ENCODE measurements around the gene RPL37A.

The RPL37A gene

GRCh38 chr2:216502381-216503158 lies 3.9 kb downstream of the RPL37A start:
- no peak for TF ChIP-seq CTCF (IDR thresholded peaks at IDR 0.05; ENCODE audit: low read depth, low read length)
- TF ChIP-seq EZH2phosphoT487 (IDR thresholded peaks at IDR 0.05; ENCODE audit: low read depth), result no peak
- H3K79me2 ChIP-seq (ENCODE audit: low read length), result peaks cover 44% of the 10 kb centered on the region
- peaks cover 19% of the 10 kb centered on the region for H3K4me1 ChIP-seq (ENCODE audit: low read length)
- H3K27ac ChIP-seq (ENCODE audit: low read length), result no peak overlapping the region
- H2AFZ ChIP-seq (ENCODE audit: low read depth, low read length), result no peak overlapping the region
- no peak overlapping the region for H3K4me3 ChIP-seq (ENCODE audit: low read length)
- H3K9me3 ChIP-seq (ENCODE audit: insufficient read depth, low read length), result no peaks in the 10 kb centered on the region
- H3K9ac ChIP-seq (ENCODE audit: low read length), result no peak overlapping the region
- H4K20me1 ChIP-seq (ENCODE audit: insufficient read depth, low read length), result peaks cover 50% of the 10 kb centered on the region
- peaks cover 67% of the 10 kb centered on the region for H3K36me3 ChIP-seq (replicated peaks; ENCODE audit: low read depth, low read length)
- no peak overlapping the region for H3K4me2 ChIP-seq (ENCODE audit: low read length)
- no peaks in the 10 kb centered on the region for H3K27me3 ChIP-seq (ENCODE audit: low read depth, low read length)

- no peak overlapping the region for H3K4me3 ChIP-seq (ENCODE audit: low read length)
- TF ChIP-seq CTCF (IDR thresholded peaks at IDR 0.05; ENCODE audit: low read depth, low read length) (no peak), EZH2phosphoT487 (IDR thresholded peaks at IDR 0.05; ENCODE audit: low read depth) (no peak)
- no peak overlapping the region for H3K4me2 ChIP-seq (ENCODE audit: low read length)
- H3K27me3 ChIP-seq (ENCODE audit: low read depth, low read length), result no peaks in the 10 kb centered on the region
- H4K20me1 ChIP-seq (ENCODE audit: insufficient read depth, low read length), result peaks cover 51% of the 10 kb centered on the region
- peaks cover 16% of the 10 kb centered on the region for H3K4me1 ChIP-seq (ENCODE audit: low read length)
- H2AFZ ChIP-seq (ENCODE audit: low read depth, low read length), result no peak overlapping the region
- no peaks in the 10 kb centered on the region for H3K9me3 ChIP-seq (ENCODE audit: insufficient read depth, low read length)
- H3K27ac ChIP-seq (ENCODE audit: low read length), result no peak overlapping the region
- H3K79me2 ChIP-seq (ENCODE audit: low read length), result peaks cover 37% of the 10 kb centered on the region
- peaks cover 67% of the 10 kb centered on the region for H3K36me3 ChIP-seq (replicated peaks; ENCODE audit: low read depth, low read length)
- no peak overlapping the region for H3K9ac ChIP-seq (ENCODE audit: low read length)
These were observed 4.5 kb downstream of the RPL37A start for GRCh38 chr2:216503159-216503629.

- Histone ChIP-seq H2AFZ (ENCODE audit: low read depth, low read length) (no peak overlapping the region), H3K79me2 (ENCODE audit: low read length) (peaks cover 33% of the 10 kb centered on the region), H3K4me1 (ENCODE audit: low read length) (peaks cover 16% of the 10 kb centered on the region), H4K20me1 (ENCODE audit: insufficient read depth, low read length) (peaks cover 53% of the 10 kb centered on the region), H3K27ac (ENCODE audit: low read length) (no peak overlapping the region), H3K4me2 (ENCODE audit: low read length) (no peak overlapping the region), H3K4me3 (ENCODE audit: low read length) (no peak overlapping the region), H3K36me3 (replicated peaks; ENCODE audit: low read depth, low read length) (peaks cover 67% of the 10 kb centered on the region), H3K27me3 (ENCODE audit: low read depth, low read length) (no peaks in the 10 kb centered on the region), H3K9me3 (ENCODE audit: insufficient read depth, low read length) (no peaks in the 10 kb centered on the region), H3K9ac (ENCODE audit: low read length) (no peak overlapping the region)
- TF ChIP-seq EZH2phosphoT487 (IDR thresholded peaks at IDR 0.05; ENCODE audit: low read depth) (no peak), CTCF (IDR thresholded peaks at IDR 0.05; ENCODE audit: low read depth, low read length) (no peak)
These were observed 5.2 kb downstream of the RPL37A start for GRCh38 chr2:216503697-216504375.

- Histone ChIP-seq H3K4me2 (ENCODE audit: low read length) (no peak overlapping the region), H3K36me3 (replicated peaks; ENCODE audit: low read depth, low read length) (peaks cover 66% of the 10 kb centered on the region), H3K9me3 (ENCODE audit: insufficient read depth, low read length) (no peaks in the 10 kb centered on the region)
These were observed 5.7 kb downstream of the RPL37A start for GRCh38 chr2:216504376-216504762.

More at GRCh38 chr2:216504376-216504762, 5.7 kb downstream of the RPL37A start:
- Histone ChIP-seq H3K4me1 (ENCODE audit: low read length) (peaks cover 16% of the 10 kb centered on the region), H3K4me3 (ENCODE audit: low read length) (no peak overlapping the region), H2AFZ (ENCODE audit: low read depth, low read length) (no peak overlapping the region), H3K27me3 (ENCODE audit: low read depth, low read length) (no peaks in the 10 kb centered on the region), H3K27ac (ENCODE audit: low read length) (no peak overlapping the region), H3K9ac (ENCODE audit: low read length) (no peak overlapping the region), H3K79me2 (ENCODE audit: low read length) (peaks cover 27% of the 10 kb centered on the region), H4K20me1 (ENCODE audit: insufficient read depth, low read length) (peaks cover 53% of the 10 kb centered on the region)
- no peak for TF ChIP-seq CTCF (IDR thresholded peaks at IDR 0.05; ENCODE audit: low read depth, low read length)
- no peak for TF ChIP-seq EZH2phosphoT487 (IDR thresholded peaks at IDR 0.05; ENCODE audit: low read depth)
